ENCODE measurements around the gene IGF1R. TPM values are rescaled to one million over a fixed set of nuclear protein-coding genes. Genes with fewer than 3 reads are reported as not detected.
A peak's percentile ranks its signal among the peaks of the same experiment; 100 is the strongest.
"Not testable (repeated sequence)": the region's sequence is repeated elsewhere in the genome, so short reads cannot be mapped to it uniquely, and the experiment has no call there.

Gene IGF1R
- total RNA-seq, 1 donor from 2014 or later: 21.2 TPM

GRCh38 chr15:98967096-98967495 is 318.8 kb downstream of the IGF1R start:
- peak; percentile 63 for ATAC-seq

GRCh38 chr15:98967916-98968315 is 319.6 kb downstream of the IGF1R start:
- no peak for ATAC-seq

GRCh38 chr15:98968576-98968975 is 320.2 kb downstream of the IGF1R start:
- no peak for ATAC-seq

GRCh38 chr15:98969126-98969735 is 320.9 kb downstream of the IGF1R start:
- no peak for ATAC-seq

GRCh38 chr15:98970799-98971198 is 322.5 kb downstream of the IGF1R start:
- no peak for ATAC-seq

GRCh38 chr15:98976500-98976899 is 328.2 kb downstream of the IGF1R start:
- no peak for ATAC-seq

GRCh38 chr15:98977441-98977840 is 329.1 kb downstream of the IGF1R start:
- ATAC-seq: no peak

- ATAC-seq: peak; percentile 79
Observed at GRCh38 chr15:98978153-98978552, 329.8 kb downstream of the IGF1R start.

GRCh38 chr15:98980899-98981228 is 332.5 kb downstream of the IGF1R start:
- ATAC-seq: no peak

- peak; percentile 71 for ATAC-seq
Observed at GRCh38 chr15:98981851-98982722, 333.7 kb downstream of the IGF1R start.

GRCh38 chr15:98983334-98983733 is 335.0 kb downstream of the IGF1R start:
- ATAC-seq: peak; percentile 83

- peak; percentile 42 for ATAC-seq
Observed at GRCh38 chr15:98986281-98986680, 337.9 kb downstream of the IGF1R start.

GRCh38 chr15:98994892-98995291 is 346.6 kb downstream of the IGF1R start:
- ATAC-seq: no peak

GRCh38 chr15:98996169-98996568 is 347.8 kb downstream of the IGF1R start:
- ATAC-seq: peak; percentile 11

- ATAC-seq: peak; percentile 11
Observed at GRCh38 chr15:98996624-98997023, 348.3 kb downstream of the IGF1R start.

GRCh38 chr15:98997312-98997711 is 349.0 kb downstream of the IGF1R start:
- no peak for ATAC-seq

GRCh38 chr15:98997755-98998154 is 349.4 kb downstream of the IGF1R start:
- ATAC-seq: no peak

GRCh38 chr15:98998279-98998678 is 349.9 kb downstream of the IGF1R start:
- ATAC-seq: no peak

- ATAC-seq: no peak
Observed at GRCh38 chr15:98999233-98999632, 350.9 kb downstream of the IGF1R start.

GRCh38 chr15:99002226-99002625 is 353.9 kb downstream of the IGF1R start:
- ATAC-seq: no peak

- ATAC-seq: not testable (repeated sequence)
Observed at GRCh38 chr15:99003317-99003716, 355.0 kb downstream of the IGF1R start.

- ATAC-seq: peak; percentile 20
Observed at GRCh38 chr15:99004998-99005974, 356.9 kb downstream of the IGF1R start.

- no peak for ATAC-seq
Observed at GRCh38 chr15:99006146-99006545, 357.8 kb downstream of the IGF1R start.
